Astrocyte of the hippocampus (primary cell): Measurements from ENCODE around the gene AK4.
"Not testable (repeated sequence)": the region's sequence is repeated elsewhere in the genome, so short reads cannot be mapped to it uniquely, and the experiment has no call there.

ENCODE experiments used
- DNase-seq: peaks from one replicate; pipeline ENCODE4 v3.0.0; 2011; ENCODE audit warnings: low read depth, low spot score

Gene AK4

DNA sequence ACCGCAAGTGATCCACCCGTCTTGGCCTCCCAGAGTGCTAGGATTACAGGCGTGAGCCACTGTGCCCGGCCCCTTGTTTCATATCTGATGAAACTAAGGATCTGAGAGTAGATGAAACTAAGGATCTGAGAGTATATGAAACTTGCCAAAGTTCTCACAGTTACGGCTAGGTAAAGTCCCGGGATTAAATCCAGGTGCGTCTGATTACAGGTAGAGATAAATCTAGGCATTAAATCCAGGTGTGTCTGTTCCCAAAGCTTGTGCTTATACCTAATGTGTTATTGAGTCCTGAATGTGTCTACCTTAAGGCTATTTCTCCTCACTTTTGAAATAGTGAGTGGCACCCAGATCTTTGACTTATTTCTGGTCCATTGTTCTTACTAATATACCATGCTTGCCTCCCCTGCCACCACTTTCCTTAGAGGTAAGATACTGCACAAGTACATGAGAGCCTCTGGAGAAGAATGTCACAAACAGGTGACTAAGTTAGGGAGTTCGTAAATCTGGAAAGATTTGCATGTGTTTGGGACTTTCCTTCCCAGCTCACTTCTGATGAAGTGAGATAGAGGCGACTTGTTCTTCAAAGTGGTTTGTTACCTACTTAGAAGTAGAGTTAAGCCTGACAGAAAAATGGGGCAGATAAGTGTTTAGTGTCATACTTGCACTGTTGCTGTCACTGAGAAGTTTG is 66.5 kb downstream of the AK4 start:
- DNase-seq: no peak

DNA sequence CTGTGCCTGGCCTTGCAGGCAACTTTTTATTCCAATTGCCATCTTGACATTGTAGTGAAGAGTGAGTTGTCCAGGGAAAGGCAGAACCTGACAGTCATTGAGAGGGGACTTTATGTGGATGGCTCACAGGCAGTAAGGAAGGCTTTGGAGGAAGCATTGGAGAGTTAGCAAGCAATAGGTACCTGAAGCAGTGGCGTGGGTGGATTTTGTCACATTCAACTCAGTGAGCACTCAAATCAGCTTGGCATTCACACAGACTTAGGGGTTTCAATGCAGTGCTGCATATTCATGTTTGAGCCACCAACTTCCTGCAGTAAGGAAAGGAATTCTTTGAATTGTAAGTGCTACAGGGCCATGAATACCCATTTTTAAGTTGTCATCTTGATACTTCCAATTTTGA is 69.0 kb downstream of the AK4 start:
- no peak for DNase-seq

DNA sequence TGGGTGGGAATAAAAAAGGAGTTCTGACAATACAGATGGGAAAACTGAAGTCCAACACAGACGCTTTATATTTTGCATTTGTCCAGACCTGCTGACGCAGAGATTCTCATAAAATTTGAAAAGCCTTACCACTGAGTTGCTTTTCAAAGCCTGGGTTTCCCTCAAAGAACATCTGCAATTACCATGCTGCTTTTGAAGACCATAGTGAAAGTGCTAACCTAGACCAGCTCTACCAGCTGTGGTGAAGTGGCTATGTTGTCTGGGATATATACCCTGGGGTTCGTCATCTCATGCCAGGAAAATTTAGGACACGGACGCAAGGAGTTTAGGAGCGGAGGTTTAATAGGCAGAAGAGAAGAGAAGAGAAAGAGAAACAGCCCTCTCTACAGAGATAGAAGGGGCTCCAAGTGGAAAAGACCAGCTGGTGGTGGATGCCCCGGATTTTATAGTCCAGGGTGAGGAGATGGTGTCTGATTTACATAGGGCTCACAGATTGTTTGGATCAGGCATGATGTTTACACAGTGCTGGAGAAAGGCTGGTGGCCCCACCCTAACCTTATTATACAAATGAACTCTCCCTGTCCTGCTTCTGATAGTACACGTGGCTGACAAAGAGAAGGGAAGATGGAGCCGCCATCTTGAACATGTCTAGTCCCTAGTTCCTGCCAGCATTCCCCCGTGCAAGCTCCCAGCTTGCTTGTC is 73.8 kb downstream of the AK4 start:
- no peak for DNase-seq

DNA sequence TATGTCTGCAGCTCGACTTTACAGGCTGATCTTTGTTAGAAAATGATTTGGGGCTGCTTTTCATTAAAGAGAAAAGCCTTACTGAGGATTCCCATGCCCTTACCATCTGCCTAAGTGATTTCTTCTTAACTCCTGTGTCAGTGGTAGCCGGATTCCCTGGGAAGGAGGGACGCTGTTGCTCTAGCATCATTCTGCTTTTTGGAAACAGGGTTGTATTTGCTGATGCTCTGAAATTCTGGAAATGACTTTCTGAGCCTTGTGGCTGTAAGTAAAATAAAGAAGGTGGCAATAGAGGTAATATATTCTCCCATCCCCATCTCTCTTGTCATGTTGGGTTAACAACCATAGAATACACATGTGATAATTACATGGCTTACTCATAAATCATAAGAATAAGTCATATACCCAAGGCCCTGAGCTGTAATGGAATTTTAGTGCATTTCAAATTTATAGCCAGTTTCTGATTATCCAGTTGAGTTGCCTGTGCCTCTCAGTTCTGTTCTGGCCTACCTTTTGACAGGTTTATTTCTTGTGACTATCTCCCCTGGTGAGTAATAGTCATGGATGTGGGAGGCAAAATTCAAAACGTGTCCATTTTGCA is 74.4 kb downstream of the AK4 start:
- DNase-seq: no peak

DNA sequence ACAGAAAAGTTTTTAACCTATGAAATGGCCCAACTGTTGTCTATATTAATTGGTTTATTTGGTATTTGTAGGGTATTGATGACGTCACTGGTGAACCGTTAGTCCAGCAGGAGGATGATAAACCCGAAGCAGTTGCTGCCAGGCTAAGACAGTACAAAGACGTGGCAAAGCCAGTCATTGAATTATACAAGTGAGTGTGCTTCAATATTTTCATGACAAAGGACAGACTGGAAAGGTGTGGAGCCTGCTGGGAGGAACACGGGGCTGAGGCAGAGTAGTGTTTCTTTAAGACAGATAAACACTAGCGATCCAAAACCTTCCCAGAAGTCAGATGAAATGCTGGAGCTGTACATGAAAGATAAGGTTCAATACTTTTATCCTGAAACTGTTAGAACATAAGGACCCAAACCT is 76.7 kb downstream of the AK4 start:
- no peak for DNase-seq

DNA sequence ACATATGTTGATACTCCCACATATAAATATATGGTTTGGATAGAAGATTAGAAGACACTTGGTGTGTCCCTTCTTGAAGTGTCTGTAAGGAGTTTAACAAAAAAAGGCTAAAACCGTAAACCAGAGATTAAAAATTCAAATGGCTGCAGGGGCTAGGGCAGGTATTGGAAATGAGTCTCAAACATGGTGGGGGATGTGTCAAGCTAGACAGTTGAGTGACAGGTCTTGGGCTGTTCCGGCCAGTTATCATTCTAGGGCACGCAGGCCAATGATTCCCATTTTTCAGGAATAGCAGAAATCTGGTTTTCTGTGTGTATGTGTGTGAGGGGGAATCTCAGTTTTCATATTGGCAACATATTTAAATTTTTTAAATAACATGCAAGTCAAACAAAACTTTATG is 77.2 kb downstream of the AK4 start:
- DNase-seq: no peak

DNA sequence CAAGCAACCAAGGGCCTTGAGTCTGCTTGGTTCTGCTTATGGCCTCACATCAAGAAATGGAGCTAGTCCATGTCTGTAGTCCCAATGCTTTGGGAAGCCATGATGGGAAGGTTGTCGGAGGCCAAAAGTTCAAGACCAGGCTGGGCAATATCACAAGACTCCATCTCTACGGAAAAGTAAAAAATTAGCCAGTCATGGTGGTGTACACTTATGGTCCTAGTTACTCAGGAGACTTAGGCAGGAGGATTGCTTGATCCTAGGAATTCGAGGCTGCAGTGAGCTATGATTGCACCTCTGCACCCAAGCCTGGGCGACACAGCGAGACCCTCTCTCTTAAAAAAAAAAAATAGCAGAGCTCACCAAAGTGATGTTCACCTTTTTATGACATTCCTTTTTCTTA is 81.2 kb downstream of the AK4 start:
- no peak for DNase-seq

DNA sequence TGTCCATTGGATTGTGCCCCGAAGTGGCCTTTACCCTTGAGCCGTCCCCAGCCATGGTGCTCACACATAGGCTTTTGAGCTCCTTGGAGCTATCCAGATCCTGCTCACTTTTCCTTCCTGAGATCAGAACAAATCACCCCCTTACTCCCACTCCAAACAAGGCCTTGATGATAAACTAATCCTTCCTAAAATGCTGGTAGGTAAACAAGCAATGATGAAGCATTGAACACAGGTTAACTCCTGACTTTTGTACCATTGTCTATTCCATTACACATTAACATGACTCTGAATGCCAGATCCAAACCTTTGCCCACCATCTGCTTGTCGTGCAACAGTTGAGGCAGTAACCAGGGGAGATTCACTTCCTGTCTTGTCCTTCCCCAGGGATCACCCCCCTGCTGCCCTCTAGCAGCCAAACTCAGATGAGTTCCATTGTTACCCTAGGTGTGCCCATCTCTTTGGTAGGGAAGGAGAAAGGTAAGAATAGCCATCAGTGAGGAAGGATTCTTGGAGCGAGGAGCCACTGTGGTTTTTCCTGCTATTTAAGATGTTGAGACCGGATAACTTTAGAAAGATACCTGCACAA is 81.8 kb downstream of the AK4 start:
- no peak for DNase-seq

DNA sequence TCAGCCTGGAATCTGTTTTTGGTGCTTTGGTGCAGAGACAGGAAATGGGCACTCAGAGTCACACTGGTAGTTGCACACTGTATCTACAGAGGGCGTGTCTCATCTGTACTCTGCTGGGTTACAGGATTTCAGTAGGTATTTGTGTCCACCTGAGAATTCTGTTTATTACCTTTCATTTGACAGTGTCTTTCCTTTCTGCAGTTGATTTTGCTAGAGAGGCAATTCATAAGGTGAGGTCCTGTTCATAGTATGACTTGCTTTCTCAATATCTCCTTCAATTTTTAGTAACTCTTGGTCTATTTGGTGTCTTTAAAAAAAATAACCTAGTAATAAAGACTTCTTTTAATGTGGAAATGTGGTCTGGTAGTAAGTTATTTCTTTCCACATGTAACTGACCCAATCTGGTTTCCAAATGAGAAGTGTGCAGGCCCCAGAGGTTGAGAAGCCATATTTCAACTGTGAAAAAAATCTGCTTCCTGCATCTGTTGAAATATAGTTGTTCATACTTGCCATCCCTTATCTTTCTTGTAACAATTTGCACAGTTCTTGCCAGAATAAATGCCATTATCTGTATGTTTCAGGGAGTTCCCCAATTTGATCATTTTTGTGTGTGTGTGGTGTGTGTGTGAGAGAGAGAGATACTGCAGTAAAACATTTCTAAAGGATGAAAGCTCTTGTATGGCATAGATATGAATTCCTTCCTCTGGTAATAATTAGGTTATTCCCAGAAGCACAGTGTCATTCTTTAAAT is 82.9 kb downstream of the AK4 start:
- DNase-seq: no peak

DNA sequence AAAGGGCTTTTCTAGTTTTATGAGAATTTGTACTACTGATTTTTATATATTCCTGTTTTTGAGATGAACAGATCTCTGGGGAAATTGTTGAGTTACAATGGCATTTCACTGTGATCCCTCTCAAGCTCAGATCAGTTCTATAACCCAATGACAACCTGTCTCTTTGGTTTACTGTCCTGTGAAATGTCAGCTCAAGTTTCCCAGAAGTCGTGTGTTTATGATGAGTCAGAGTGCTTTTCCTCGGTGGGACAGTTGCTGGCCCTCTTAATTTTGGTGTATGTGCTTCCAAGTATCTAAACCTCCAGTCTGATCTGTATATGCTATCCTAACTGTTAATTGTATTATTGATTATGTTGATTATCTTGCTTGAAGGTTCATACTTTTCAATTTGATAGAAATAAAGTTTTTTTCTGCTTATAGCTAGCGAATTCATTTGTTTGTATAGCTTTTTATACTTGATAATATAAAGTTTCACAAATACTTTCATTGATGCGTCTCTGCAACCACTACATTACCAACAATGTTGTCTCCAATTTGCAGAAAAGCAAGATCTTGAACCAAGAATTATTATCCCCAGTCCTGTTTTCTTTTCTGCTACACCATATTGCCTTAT is 83.8 kb downstream of the AK4 start:
- no peak for DNase-seq

DNA sequence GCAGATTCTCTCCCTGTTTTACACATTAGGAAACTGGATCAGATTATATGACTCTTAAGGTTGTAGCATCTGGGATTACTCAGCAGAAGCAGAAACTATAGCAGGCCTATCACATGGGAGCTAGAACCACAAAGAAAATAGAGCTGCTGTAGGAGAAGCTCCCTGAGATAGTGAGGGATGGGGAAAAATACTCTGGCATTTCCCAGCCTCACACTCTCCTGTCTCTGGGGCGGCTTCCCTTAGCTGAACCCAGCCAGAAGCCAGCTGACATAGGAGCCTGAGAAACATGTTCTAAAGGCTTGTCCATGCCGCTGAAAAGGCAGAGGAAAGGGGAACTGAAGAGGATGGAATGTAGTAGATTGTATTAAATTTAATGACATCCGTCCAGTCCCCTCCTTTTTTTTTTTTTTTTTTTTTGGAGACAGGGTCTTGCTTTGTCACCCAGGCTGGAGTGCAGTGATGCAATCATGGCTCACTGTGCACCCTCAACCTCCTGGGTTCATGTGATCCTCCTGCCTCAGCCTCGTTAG is 84.5 kb downstream of the AK4 start:
- DNase-seq: no peak

DNA sequence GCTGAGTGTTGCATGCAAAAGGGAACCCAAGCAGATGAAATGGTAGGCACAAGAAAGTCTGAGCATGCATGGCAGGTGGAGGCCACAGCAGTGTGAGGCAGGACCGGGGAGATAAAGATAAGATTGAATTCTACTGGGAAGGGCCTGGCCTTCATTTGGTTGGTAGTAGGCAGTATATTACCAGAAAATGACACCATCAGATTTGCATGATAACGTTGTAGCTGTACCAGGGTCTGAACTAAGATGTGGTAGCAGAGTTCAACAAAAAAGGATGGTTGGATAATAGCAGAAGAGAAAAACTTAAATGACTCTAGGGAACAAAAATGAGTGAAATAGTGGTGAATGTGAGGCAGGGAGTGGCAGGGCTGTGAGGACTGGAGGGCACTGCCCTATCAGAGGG is 85.8 kb downstream of the AK4 start:
- no peak for DNase-seq

DNA sequence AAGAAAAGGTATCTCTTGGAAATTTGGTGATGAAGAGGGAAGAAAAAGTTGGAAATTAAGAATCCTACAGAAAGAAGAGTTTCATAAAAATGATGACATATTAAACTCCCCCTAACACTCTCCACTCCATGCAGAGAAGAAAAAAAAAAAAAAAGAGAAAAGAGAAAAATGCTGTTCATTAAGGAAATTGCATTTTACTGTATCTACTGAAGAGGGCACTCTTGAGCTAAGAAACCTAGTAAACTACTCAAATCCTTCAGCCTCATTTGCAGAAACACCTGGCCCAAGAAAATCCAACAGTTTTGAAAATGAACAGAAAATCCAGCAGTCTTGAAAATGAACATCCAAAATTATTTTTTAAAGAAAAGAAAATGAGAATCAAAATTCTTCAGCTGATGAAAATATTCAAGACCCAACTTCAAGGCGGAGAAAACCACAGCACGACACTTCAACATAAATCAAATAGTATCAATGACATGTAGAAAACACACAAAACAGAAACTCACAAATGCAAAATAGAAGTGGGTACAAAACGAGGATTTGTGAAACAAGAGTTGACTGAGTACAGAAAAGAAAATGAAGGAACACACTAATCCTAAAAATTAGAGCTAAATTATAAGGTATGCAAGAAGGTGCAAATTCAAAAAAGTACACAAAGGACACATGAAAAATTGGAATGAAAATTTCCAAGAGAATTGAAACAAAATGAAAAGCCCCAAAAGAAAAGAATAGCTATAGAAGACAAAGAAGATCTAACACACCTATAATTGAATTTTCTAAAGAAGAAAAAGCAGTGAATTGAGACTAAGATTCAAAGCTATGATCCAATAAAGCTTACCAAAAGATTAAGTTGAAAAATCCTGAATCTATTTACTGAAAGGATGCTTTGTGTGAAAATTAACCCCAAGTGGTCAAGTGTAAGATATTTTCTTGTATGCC is 88.1 kb downstream of the AK4 start:
- peak; percentile 60 for DNase-seq

DNA sequence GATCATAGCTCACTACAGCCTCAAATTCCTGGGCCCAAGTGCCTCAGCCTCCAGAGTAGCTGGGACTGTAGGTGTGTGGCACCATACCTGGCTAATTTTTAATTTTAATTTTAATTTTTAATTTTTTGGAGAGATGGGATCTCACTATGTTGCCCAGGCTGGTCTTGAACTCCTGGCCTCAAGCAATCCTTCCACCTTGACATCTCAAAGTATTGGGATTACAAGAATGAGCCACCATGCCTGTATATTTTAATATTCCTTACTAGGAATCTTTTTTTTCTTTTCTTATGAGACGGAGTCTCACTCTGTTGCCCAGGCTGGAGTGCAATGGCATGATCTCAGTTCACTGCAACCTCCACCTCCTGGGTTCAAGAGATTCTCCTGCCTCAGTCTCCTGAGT is 89.1 kb downstream of the AK4 start:
- not testable (repeated sequence) for DNase-seq

DNA sequence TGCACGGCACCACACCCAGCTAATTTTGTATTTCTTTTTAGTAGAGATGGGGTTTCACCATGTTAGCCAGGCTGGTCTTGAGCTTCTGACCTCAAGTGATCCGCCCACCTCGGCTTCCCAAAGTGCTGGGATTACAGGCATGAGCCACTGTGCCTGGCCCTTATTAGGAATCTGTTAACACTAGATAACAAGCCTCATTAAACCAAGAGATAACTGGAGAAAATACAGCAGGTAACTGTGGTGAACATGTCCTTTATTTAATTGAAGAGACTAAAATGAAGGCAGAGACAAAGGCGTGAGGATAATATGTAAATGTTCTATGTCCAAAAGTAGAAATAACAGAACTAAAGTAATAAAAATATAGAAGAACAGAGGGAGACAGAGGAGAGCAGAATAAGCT is 89.5 kb downstream of the AK4 start:
- no peak for DNase-seq

DNA sequence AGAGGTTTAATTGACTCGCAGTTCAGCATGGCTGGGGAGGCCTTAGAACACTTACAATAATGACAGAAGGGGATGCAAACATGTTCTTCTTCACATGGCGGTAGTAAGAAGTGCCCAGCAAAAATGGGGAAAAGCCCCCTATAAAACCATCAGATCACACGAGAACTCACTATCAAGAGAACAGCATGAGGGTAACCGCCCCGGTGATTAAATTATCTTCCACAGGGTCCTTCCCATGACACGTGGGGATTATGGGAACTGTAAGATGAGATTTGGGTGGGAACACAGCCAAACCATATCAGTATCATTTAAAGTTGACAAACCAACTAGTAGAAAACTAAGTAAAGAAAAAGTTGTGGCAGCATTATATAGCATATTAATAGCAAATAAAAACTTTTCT is 90.0 kb downstream of the AK4 start:
- no peak for DNase-seq

DNA sequence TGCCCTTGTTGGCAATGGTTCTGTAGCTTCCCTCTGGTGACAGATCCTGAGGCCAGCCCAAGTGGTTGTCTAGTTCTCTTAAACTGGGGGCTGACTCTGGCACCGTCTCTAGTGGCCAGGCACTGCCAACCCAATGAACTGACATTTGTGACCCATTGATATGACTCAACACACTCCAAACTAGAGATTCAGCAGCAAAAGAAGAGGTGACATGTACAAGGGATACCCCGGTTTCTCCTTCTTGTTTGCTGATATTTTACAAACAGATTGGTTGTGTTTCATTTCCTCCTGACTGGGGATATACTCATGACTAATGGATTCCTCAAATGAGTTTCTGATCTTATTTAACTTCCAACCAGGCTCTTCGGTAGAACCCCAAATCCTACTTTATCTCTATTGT is 95.5 kb downstream of the AK4 start:
- DNase-seq: no peak

DNA sequence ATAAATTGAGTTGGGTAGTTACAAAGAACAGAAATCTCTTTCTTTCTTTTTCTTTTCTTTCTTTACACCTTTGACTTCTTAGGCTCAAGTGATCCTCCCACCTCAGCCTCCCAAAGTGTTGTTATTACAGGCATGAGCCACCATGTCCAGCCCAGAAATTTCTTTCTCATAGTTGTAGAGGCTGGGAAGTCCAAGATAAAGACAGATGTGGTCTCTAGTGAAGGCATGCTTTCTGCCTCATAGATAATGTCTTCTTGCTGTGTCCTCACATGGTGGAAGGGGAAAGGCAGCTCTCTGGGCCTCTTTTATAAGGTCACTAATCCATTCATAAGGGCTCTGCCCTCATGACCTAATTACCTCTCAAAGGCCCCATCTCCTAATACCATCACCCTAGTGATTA is 97.3 kb downstream of the AK4 start:
- DNase-seq: no peak

DNA sequence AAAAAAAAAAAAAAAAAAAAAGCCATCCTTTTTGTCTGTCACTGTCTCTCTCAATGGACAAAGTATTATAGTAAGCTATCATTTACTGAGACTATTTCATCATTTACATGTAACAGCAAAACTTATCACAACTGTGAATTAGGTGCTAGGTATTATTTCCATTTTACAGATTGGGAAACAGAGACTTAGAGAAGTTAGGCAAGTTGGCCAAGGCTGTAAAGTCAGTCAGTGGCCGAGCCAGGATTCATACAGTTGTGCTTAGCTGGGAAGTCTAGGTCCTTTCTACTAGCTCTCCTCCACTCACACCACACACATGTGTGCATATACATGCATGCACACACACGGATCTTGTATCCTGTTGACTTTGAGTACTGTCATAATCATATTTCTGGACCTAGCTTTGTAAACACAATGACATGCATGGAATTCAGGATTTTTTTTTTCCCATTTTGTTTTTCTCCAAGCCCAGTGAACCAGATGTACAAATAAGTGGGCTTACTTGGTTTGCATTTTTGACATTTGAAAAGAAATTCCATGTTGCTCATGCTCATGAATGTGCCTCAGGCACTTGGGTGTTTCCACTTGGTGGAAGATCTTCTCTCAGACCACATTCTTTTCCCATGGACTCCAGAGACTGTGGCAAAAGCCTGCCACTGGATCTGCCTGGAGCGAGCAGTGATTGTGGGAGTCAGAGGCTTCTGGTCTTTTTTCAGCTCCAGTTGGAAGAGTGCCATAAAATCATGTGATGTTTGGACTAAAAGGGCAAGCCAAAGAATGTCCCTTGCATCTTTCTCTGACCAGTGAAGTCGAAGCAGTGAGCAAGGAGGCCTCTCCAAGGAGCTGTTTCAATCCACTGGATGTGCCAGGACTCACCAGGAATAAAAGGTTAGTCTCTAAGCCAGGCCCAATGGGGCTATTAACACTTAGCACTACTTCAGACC is 99.7 kb downstream of the AK4 start:
- DNase-seq: peak; percentile 92
